ENCODE measurements around the gene SORCS3.

SORCS3 gene

DNA sequence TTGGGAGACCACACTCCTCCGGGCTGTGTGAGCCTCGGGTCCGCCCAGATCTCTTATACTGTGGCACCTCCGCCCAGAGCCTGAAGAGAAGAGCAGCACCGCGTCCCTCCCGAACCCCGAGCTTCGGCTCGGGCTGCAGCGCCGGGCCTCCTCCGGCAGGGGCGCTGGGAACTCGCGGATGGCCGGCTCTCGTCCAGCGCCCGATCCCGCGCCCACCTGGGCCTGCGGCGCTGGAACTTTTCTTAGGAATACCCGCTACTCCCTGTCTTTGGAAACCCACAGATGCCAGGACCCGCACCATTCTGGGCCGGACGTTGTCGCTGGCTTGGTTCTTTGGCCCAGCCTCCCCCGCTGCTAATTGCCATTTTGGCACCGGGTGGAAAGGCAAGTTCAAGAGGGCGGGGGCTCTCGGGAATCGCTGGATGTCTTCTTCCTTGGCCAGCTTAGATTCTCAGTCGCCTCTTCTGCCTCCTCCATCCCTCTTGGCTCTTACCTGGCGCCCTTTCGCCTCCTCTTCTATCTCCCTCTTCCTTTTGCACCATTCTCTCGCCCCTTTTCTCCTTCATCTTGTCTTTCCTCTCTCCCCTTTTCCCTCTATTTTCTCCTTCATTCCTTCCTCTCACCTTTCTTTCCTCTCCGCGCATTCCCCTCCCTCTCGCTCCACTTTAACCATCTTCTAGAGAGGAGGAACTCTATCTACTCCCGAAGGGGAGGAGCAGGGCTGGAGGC is 2.1 kb upstream of the SORCS3 start:
- no peak overlapping the region for H3K4me3 ChIP-seq (ENCODE audit: low read length)
- TF ChIP-seq ZNF274 (IDR thresholded peaks at IDR 0.05; ENCODE audit: low read depth, low read length), result no peak

DNA sequence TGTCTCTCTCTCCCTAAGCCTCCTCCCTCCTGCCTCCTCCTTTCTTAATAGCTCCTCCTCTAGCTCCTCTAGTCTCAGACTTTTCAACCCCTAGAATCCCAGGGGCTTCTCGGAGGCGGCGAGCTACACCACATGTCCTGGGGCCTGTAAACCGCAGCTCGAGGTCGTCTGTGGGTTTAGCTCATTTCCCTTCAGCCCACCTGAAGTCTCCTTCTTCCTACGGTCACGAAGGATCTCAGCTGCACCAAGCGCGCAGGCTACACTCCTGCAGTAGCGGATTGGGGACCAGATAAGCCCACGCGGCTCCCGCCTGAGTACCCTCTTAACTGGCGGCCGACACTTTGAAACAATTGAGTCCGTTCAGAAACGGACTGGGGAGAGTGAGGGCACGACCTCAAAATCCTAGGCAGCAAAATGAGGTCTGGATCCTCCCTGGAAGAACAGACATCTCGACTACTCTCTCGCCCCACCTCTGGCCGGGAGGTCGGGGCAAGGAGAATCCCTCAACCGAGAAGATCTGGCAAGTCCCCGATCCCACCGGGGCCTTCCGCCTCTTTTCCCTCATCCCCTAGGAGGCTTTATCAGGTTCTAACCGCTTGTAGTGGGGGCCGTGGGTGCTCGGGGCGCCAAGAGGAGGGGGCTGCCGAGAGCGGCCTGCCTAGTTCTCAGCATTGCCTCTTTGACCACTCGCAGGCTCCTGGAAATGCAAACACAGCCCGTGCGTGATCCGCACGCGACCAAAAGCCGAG is 1.3 kb upstream of the SORCS3 start:
- TF ChIP-seq ZNF274 (IDR thresholded peaks at IDR 0.05; ENCODE audit: low read depth, low read length), result no peak
- no peak overlapping the region for H3K4me3 ChIP-seq (ENCODE audit: low read length)

DNA sequence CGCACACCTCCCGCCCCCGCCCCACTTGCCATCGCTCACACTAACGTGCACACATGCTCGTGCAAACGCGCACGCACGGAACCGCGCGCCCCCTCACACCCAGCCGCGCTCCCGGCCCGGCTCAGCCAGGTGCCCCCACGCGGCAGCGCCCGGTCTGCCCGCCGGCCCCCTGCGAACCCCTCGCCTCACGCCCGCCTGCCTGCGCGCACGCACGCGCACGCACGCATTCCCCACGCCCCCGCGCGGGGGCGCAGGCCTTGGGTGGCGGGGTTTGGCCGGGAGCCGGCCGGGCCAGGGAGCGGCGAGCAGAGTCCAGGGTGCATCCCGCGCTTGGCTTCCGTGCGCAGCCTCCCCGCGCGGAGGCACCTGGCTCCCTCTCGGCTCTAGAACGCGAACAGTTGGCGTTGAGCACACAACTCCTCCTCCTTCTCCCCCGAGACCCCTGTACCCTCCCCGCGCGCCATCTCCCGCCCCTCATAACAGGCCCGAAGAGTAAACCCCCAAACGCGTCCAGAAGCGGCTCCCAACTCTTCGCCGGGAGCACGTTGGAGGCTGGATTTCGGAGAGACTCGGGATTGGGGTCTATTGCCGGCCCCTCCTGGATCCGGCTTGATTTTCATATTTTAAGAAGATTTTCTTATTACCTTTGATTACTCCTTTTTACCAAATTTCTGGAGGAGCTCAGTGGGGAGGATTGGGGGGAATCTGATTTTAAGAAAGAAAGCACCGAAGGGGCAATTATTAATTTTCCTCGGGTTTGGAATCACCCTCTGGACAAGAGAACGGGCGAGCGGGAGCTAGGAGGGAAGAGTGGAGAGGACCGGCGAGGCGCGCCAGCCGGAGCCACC is 527 bp upstream of the SORCS3 start:
- H3K4me3 ChIP-seq (ENCODE audit: low read length), result no peak overlapping the region
- TF ChIP-seq ZNF274 (IDR thresholded peaks at IDR 0.05; ENCODE audit: low read depth, low read length), result no peak

DNA sequence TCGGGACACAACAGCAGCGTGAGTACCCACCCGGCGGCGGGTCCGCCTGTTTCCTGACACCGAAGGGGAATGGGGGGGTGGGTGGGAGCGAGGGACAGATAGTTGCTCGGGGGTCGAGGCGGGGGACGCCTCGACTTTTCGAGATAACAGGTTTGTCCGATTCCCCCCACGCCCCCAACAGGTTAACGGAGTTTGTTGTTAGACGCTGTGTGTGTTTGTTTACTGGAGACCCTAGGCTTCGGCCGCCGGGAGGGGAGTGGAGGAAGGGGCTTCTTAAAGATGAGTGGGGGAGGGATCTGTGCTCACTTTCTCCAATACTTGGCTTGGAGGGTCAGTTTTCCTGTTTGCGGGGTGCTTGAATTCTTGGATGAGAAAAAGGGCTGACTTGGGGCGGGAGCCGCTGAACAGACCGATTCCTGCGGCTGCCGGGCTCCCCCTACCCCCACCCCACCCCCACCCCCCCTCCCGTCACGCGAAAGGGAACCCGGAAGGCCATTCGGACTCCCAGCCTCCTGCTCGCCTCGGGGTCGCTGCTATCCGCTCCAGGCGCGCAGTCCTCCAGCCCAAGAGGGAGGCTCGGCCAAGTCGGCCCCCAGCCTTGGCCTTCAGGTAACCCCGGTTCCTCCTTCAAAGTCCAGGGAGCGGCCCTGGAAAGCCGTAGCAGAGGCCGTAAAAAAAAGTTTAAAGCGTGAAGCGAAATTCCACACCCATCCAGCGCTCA is 1.0 kb downstream of the SORCS3 start:
- H3K4me3 ChIP-seq (ENCODE audit: low read length), result no peak overlapping the region
- no peak for TF ChIP-seq ZNF274 (IDR thresholded peaks at IDR 0.05; ENCODE audit: low read depth, low read length)

DNA sequence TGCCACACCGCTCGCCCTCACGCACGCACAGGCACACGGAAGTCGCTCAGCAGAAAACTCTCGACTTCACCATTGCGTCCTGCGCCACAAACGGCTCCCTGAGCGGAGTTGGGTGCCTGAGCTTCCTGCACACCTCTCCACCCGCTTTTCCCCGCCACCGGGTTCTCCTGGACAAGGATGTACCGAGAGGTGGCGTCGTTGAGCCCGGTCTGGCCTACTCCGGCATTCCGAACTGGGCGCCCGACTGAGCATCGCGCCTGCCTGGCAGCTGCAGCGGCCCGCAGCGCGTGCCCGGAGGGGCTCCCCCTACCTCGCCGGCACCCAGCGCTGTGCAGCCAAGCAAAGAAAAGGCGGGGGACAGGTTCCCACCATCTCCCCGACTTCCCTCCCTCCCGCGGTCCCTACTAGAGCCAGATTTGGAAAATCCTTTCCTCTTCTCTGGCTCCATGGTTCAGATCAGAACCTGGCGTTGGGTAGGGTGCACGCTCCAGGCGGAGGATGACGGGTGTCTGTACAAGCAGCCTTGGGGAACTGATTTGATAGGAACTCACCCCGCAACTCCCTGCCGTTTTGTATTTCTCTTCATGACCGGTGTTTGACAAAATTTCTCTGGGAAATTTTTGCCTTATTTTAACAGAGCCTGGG is 1.7 kb downstream of the SORCS3 start:
- TF ChIP-seq ZNF274 (IDR thresholded peaks at IDR 0.05; ENCODE audit: low read depth, low read length), result no peak

DNA sequence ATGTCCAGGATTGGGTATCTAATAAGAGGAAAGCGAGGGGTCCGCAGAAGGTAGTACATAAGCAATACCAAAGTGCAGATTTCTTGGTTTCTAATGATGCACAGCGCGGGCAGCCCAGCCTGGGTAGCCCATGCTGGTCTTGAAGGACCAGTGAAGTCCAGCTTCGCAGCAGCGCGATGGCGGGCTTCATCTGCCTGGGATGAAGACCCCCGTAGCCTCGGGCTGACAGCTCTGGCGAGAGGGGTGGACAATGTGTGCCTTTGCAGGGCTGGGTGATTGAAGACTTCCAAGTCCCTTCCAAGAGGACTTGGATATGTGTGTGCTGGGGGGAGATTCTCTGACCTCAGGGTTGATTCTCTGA is 2.2 kb downstream of the SORCS3 start:
- no peak overlapping the region for H3K4me3 ChIP-seq (ENCODE audit: low read length)
- no peak for TF ChIP-seq ZNF274 (IDR thresholded peaks at IDR 0.05; ENCODE audit: low read depth, low read length)

More for the DNA sequence above, 1.7 kb downstream of the SORCS3 start:
- H3K4me3 ChIP-seq (ENCODE audit: low read length), result no peak overlapping the region

DNA sequence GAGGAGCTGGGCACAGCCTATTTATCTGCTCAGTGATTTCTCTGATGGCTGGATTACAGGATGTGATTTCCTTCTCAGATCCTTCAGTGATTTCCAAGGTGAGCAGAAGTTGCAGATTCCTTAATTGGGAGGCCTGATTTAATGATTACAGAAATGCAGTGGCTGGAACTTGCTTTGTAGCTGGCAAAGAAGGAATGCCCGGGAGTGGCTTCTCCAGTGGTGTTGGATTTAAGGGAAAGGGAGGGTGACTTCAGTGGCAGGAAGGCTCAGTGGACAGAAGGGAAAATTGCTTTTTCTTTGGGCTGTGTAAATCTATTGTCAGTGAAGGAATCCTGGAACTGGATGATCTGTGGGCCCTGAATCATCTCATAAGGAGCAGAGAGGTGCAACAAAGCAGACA is 5.1 kb downstream of the SORCS3 start:
- no peak overlapping the region for H3K4me3 ChIP-seq (ENCODE audit: low read length)
- no peak for TF ChIP-seq ZNF274 (IDR thresholded peaks at IDR 0.05; ENCODE audit: low read depth, low read length)

DNA sequence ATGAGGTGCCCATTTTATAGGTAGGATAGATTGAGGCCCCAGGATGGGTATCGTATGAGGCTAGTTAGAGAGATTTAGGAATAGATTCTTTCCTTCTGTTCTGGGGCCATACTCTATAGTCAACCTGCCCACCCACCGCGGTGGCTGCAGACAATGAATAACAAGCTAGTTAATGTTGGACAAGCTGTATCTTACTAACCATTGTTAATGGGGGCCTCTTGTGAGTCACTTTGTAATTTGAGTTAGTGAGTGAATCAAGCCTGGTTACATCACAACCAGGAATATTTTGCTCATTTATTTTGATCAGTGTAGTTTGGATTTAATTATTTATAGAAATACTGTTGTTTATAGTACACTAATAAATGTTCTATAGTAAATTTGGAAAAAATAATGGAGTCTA is 7.3 kb downstream of the SORCS3 start:
- no peak for TF ChIP-seq ZNF274 (IDR thresholded peaks at IDR 0.05; ENCODE audit: low read depth, low read length)
- no peak overlapping the region for H3K4me3 ChIP-seq (ENCODE audit: low read length)

DNA sequence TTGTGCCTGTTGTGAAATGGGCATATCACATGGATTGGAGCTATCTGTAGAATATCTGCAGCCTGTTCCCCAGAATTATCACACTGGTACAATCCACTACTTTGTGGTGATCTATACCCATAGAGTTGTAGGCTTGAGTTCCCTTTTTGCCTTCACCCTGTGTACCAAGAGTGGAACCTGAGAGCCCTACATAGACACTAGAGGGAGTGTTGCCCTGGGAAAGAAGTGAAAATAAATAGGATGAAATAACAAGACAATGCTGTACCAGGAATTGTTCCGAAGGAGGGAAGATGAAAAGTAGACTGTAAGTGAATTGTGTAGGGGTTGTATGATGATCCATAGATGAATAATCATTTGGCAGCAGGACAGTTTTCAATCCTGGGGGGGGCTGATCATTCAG is 9.0 kb downstream of the SORCS3 start:
- no peak for TF ChIP-seq ZNF274 (IDR thresholded peaks at IDR 0.05; ENCODE audit: low read depth, low read length)
- no peak overlapping the region for H3K4me3 ChIP-seq (ENCODE audit: low read length)

DNA sequence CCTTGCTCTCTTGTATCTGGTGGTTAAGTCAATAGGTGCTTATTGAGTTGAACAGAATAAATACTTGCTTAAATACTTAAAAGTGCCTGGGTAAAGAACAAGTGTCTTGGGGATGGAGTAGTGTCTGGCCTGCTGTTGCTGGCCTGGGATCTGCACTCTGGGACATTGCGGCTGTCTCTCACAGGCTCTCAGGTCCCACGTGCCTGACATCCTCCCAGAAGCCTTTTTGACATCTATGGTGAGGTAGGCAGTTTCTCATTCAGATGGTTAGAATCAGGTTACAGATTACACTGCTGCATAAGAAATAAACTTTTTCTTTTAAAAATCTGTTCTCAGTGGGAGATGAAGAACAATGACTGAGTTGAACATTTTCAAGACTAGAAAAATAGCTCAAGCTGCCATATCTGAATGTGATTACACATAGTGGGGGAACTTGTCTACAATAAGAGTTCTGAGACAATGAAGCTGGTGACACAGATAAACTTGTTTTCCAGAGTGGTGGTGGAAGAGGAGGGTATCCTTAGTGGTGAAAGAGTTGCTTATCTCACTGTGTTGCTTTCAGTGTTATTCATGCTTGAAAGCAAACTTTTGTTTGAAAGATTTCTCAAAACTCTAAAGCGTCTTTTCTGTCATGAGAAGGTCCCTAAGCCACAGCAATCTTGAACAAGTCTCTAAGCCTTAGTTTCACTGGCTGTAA is 9.7 kb downstream of the SORCS3 start:
- no peak overlapping the region for H3K4me3 ChIP-seq (ENCODE audit: low read length)
- no peak for TF ChIP-seq ZNF274 (IDR thresholded peaks at IDR 0.05; ENCODE audit: low read depth, low read length)

DNA sequence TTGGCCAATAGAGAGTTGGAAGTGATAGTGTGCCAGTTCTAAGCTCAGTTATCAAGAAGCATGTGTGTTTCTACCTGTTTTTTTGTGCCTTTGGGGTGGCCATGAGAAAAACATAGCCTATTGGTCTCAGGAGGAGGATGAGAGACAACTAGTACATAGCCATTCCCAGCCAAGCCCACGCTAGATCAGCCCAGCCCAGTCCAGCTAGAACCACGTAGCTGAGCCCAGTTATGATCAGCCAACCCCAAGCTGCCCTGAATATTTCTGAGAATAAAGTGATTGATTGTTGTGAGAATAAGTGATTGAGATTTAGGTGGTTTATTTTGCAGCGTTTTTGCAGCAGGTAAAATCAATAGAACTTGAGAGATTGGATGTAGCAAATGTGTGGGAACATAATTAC is 15.9 kb downstream of the SORCS3 start:
- no peak for TF ChIP-seq ZNF274 (IDR thresholded peaks at IDR 0.05; ENCODE audit: low read depth, low read length)
- no peak overlapping the region for H3K4me3 ChIP-seq (ENCODE audit: low read length)

DNA sequence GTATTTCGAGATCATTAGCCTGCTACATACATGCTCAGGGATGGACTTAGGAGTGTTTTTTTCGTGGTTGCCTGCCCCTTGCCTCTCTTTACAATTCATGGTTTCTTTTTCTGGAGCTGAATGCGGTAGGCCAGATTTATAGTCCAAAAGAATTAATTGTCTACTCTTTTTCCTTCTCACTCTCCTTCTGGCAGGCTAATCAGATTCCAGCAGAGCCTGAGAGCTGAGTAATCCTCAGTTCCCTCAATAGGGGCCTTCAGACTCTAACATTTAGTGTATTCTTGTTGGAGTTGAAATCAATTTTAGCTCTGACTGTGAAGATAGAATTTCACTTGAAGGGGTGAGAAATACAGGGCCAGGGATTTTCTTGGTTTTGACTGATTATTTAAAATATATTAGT is 16.4 kb downstream of the SORCS3 start:
- no peak overlapping the region for H3K4me3 ChIP-seq (ENCODE audit: low read length)
- no peak for TF ChIP-seq ZNF274 (IDR thresholded peaks at IDR 0.05; ENCODE audit: low read depth, low read length)

DNA sequence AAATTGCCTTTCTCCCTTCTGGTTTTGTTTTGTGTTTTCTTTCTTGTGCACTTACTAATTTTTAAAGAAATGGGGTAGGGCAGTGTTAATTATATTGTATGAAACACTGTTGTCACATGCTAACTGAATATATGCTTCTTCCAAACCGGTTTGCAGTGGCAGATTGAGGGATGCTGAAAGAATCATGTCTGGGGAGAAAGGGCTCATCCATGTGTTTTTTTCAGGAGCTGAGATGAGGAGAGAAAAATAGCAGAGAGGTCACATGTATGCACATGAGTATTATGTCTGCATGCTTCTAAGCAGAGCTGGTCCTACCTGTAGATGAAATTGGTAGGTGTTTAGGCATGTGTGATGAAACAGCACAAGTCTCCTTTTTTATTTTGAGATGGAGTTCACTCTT is 17.0 kb downstream of the SORCS3 start:
- H3K4me3 ChIP-seq (ENCODE audit: low read length), result no peak overlapping the region
- no peak for TF ChIP-seq ZNF274 (IDR thresholded peaks at IDR 0.05; ENCODE audit: low read depth, low read length)
